Measurements from ENCODE around the gene METTL26.

METTL26 gene

GRCh38 chr16:610513-611381, 25.4 kb downstream of the METTL26 start:
- TF ChIP-seq EP300 (IDR thresholded peaks at IDR 0.05; ENCODE audit: borderline replicate concordance) (no peak), RAD21 (IDR thresholded peaks at IDR 0.05; ENCODE audit: low read depth) (peak; percentile 53)

- TF ChIP-seq USF1 (IDR thresholded peaks at IDR 0.05) (no peak), EGR1 (IDR thresholded peaks at IDR 0.05) (no peak), CEBPB (IDR thresholded peaks at IDR 0.05) (no peak), EP300 (IDR thresholded peaks at IDR 0.05; ENCODE audit: borderline replicate concordance) (no peak), MAX (IDR thresholded peaks at IDR 0.05) (no peak), TCF12 (IDR thresholded peaks at IDR 0.05; ENCODE audit: low read depth) (no peak), REST (IDR thresholded peaks at IDR 0.05; ENCODE audit: low read depth) (no peak), TEAD4 (IDR thresholded peaks at IDR 0.05) (no peak), RAD21 (IDR thresholded peaks at IDR 0.05; ENCODE audit: low read depth) (no peak), CREB1 (IDR thresholded peaks at IDR 0.05; ENCODE audit: low read depth) (no peak), YY1 (IDR thresholded peaks at IDR 0.05; ENCODE audit: low read depth) (no peak)
Observed at GRCh38 chr16:609984-610383, 26.1 kb downstream of the METTL26 start.

- TF ChIP-seq ZBTB7A (IDR thresholded peaks at IDR 0.05; ENCODE audit: low read depth) (no peak), USF1 (IDR thresholded peaks at IDR 0.05) (no peak), EP300 (IDR thresholded peaks at IDR 0.05; ENCODE audit: borderline replicate concordance) (no peak), NFIC (IDR thresholded peaks at IDR 0.05) (no peak), FOXM1 (IDR thresholded peaks at IDR 0.05; ENCODE audit: borderline replicate concordance, low read depth) (no peak), YY1 (IDR thresholded peaks at IDR 0.05; ENCODE audit: low read depth) (no peak), MAX (IDR thresholded peaks at IDR 0.05) (no peak), TEAD4 (IDR thresholded peaks at IDR 0.05) (no peak), RAD21 (IDR thresholded peaks at IDR 0.05; ENCODE audit: low read depth) (no peak)
Observed at GRCh38 chr16:609316-609715, 26.8 kb downstream of the METTL26 start.

- TF ChIP-seq EP300 (IDR thresholded peaks at IDR 0.05; ENCODE audit: borderline replicate concordance) (no peak; the same call in 1 of the 2 replicates), MAX (IDR thresholded peaks at IDR 0.05) (0 out of 2 replicates have a peak, but pooled peaks have one; percentile 11), EGR1 (IDR thresholded peaks at IDR 0.05) (no peak), CREB1 (IDR thresholded peaks at IDR 0.05; ENCODE audit: low read depth) (no peak), CEBPB (IDR thresholded peaks at IDR 0.05) (0 out of 2 replicates have a peak, but pooled peaks have one; percentile 26), TCF12 (IDR thresholded peaks at IDR 0.05; ENCODE audit: low read depth) (peak; percentile 62), FOXM1 (IDR thresholded peaks at IDR 0.05; ENCODE audit: borderline replicate concordance, low read depth) (no peak), TAF1 (IDR thresholded peaks at IDR 0.05; ENCODE audit: low read depth) (no peak), REST (IDR thresholded peaks at IDR 0.05; ENCODE audit: low read depth) (no peak), RAD21 (IDR thresholded peaks at IDR 0.05; ENCODE audit: low read depth) (no peak), YY1 (IDR thresholded peaks at IDR 0.05; ENCODE audit: low read depth) (peak; percentile 58), USF1 (IDR thresholded peaks at IDR 0.05) (no peak), TEAD4 (IDR thresholded peaks at IDR 0.05) (peak; percentile 41), ZBTB7A (IDR thresholded peaks at IDR 0.05; ENCODE audit: low read depth) (no peak), NFIC (IDR thresholded peaks at IDR 0.05) (peak; percentile 14; the same call in 1 of the 2 replicates)
Observed at GRCh38 chr16:608019-608418, 28.1 kb downstream of the METTL26 start.

GRCh38 chr16:606656-607307, 29.3 kb downstream of the METTL26 start:
- no peak for TF ChIP-seq USF1 (IDR thresholded peaks at IDR 0.05)
- TF ChIP-seq REST (IDR thresholded peaks at IDR 0.05; ENCODE audit: low read depth) = no peak
- no peak for TF ChIP-seq ZBTB7A (IDR thresholded peaks at IDR 0.05; ENCODE audit: low read depth)
- TF ChIP-seq YY1 (IDR thresholded peaks at IDR 0.05; ENCODE audit: low read depth) = no peak
- TF ChIP-seq TEAD4 (IDR thresholded peaks at IDR 0.05) = no peak
- no peak for TF ChIP-seq TCF12 (IDR thresholded peaks at IDR 0.05; ENCODE audit: low read depth)
- no peak for TF ChIP-seq CREB1 (IDR thresholded peaks at IDR 0.05; ENCODE audit: low read depth)
- no peak for TF ChIP-seq CEBPB (IDR thresholded peaks at IDR 0.05)
- no peak for TF ChIP-seq TAF1 (IDR thresholded peaks at IDR 0.05; ENCODE audit: low read depth)
- no peak for TF ChIP-seq EP300 (IDR thresholded peaks at IDR 0.05; ENCODE audit: borderline replicate concordance)
- TF ChIP-seq EGR1 (IDR thresholded peaks at IDR 0.05) = no peak
- no peak for TF ChIP-seq NFIC (IDR thresholded peaks at IDR 0.05)
- no peak for TF ChIP-seq RAD21 (IDR thresholded peaks at IDR 0.05; ENCODE audit: low read depth)
